ENCODE data around the gene MAP1A.

DNA sequence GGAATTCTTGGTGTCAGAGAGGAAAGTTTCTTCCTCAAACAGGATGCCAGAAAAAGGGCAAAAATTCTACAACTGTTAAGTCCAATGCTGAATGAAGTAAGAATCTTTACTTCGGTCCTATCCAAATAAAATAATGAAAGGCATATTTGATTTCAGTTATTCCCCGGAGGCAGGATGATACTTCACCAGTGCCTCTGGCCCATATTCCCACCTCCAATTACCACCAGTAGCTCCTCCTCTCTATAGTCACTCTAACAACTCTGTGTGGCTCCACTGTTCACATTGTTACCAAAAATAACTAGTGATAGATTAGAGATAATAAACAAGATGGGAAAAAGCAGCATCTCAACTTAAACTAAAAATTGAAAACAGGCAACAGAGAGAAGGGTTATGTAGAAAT, 20.7 kb downstream of the MAP1A start:
- no peak for TF ChIP-seq MYC (IDR thresholded peaks at IDR 0.05; ENCODE audit: low read depth, low read length)
- TF ChIP-seq, protein P1, sequence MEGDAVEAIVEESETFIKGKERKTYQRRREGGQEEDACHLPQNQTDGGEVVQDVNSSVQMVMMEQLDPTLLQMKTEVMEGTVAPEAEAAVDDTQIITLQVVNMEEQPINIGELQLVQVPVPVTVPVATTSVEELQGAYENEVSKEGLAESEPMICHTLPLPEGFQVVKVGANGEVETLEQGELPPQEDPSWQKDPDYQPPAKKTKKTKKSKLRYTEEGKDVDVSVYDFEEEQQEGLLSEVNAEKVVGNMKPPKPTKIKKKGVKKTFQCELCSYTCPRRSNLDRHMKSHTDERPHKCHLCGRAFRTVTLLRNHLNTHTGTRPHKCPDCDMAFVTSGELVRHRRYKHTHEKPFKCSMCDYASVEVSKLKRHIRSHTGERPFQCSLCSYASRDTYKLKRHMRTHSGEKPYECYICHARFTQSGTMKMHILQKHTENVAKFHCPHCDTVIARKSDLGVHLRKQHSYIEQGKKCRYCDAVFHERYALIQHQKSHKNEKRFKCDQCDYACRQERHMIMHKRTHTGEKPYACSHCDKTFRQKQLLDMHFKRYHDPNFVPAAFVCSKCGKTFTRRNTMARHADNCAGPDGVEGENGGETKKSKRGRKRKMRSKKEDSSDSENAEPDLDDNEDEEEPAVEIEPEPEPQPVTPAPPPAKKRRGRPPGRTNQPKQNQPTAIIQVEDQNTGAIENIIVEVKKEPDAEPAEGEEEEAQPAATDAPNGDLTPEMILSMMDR (IDR thresholded peaks at IDR 0.05; ENCODE audit: low read depth, low read length): no peak
